Liver (tissue), 9 donors: ENCODE measurements around the gene UNC5A. TPM values are rescaled to one million over a fixed set of nuclear protein-coding genes. Genes with fewer than 3 reads are reported as not detected.
A peak's percentile ranks its signal among the peaks of the same experiment; 100 is the strongest.

Experiments
- DNase-seq: peaks from one replicate; pipeline ENCODE4 v3.0.0-alpha.2; 2017; ENCODE audit warnings: low spot score
- H3K27ac ChIP-seq, 2 donors: one replicate each; pipeline ENCODE4 v1.7.0; 2013; ENCODE audit warnings: inconsistent platforms in 2 of 2, low read length in 2 of 2, control low read depth in 1 of 2, low read depth in 1 of 2, mild to moderate bottlenecking in 1 of 2
- H3K27me3 ChIP-seq, 4 donors: one replicate each; pipeline versions ENCODE4 v1.6.1 to v1.7.0; 2013; ENCODE audit warnings: low read length in 3 of 4, inconsistent platforms in 1 of 4, mild to moderate bottlenecking in 1 of 4, moderate library complexity in 1 of 4; ENCODE audit not compliant: control insufficient read depth in 4 of 4, insufficient read depth in 4 of 4
- H3K36me3 ChIP-seq, 4 donors: one replicate each; pipeline versions ENCODE4 v1.6.1 to v1.7.0; 2013; ENCODE audit warnings: low read length in 3 of 4, mild to moderate bottlenecking in 3 of 4, low read depth in 1 of 4, moderate library complexity in 1 of 4; ENCODE audit not compliant: control insufficient read depth in 4 of 4, insufficient read depth in 3 of 4
- H3K4me1 ChIP-seq, 4 donors: one replicate each; pipeline versions ENCODE4 v1.6.1 to v1.7.0; 2013; ENCODE audit warnings: low read length in 3 of 4, mild to moderate bottlenecking in 3 of 4, moderate library complexity in 1 of 4; ENCODE audit not compliant: control insufficient read depth in 4 of 4, insufficient read depth in 4 of 4
- H3K4me3 ChIP-seq, 3 donors: one replicate each; pipeline versions ENCODE4 v1.6.1 to v1.7.0; 2013; ENCODE audit warnings: low read length in 3 of 3, control low read depth in 1 of 3, low read depth in 1 of 3, mild to moderate bottlenecking in 1 of 3
- H3K9ac ChIP-seq, 2 donors: one replicate each; pipeline ENCODE4 v1.7.0; 2013; ENCODE audit warnings: low read length in 2 of 2, mild to moderate bottlenecking in 2 of 2, moderate library complexity in 2 of 2, control low read depth in 1 of 2, low read depth in 1 of 2
- H3K9me3 ChIP-seq, 4 donors: one replicate each; pipeline versions ENCODE4 v1.6.1 to v1.7.0; 2013; ENCODE audit warnings: low read length in 3 of 4; ENCODE audit not compliant: control insufficient read depth in 4 of 4
- EGR1 ChIP-seq, 2 donors: IDR thresholded peaks; 2 replicates each; pipeline ENCODE4 v1.6.1; 2016 to 2018; ENCODE audit warnings: antibody characterized with exemption in 2 of 2, low read depth in 2 of 2
- FOXA1 ChIP-seq: IDR thresholded peaks from 2 replicates; pipeline ENCODE4 v1.6.1; 2016; ENCODE audit warnings: antibody characterized with exemption
- FOXA2 ChIP-seq: IDR thresholded peaks from 2 replicates; pipeline ENCODE4 v1.6.1; 2016; ENCODE audit warnings: antibody characterized with exemption
- GABPA ChIP-seq, 2 donors: IDR thresholded peaks in 1 of 2; conservative IDR thresholded peaks in 1 of 2; 2 replicates each; pipeline ENCODE4 v1.6.1; 2016; ENCODE audit warnings: antibody characterized with exemption in 2 of 2, mild to moderate bottlenecking in 1 of 2, moderate library complexity in 1 of 2
- HNF4A ChIP-seq, 2 donors: conservative IDR thresholded peaks; 2 replicates each; pipeline ENCODE4 v1.6.1; 2016; ENCODE audit warnings: antibody characterized with exemption in 2 of 2, mild to moderate bottlenecking in 2 of 2
- HNF4G ChIP-seq: IDR thresholded peaks from 2 replicates; pipeline ENCODE4 v1.6.1; 2016; ENCODE audit warnings: antibody characterized with exemption
- JUND ChIP-seq, 2 donors: IDR thresholded peaks; 2 replicates each; pipeline ENCODE4 v1.6.1; 2016; ENCODE audit warnings: antibody characterized with exemption in 2 of 2
- MAX ChIP-seq: IDR thresholded peaks from 2 replicates; pipeline ENCODE4 v1.6.1; 2016; ENCODE audit warnings: antibody characterized with exemption
- NR2F2 ChIP-seq: IDR thresholded peaks from 2 replicates; pipeline ENCODE4 v1.6.1; 2016; ENCODE audit warnings: antibody characterized with exemption
- RAD21 ChIP-seq, 2 donors: IDR thresholded peaks; 2 replicates each; pipeline ENCODE4 v1.6.1; 2016; ENCODE audit warnings: antibody characterized with exemption in 2 of 2, mild to moderate bottlenecking in 2 of 2
- REST ChIP-seq: IDR thresholded peaks from 2 replicates; pipeline ENCODE4 v1.6.1; 2016; ENCODE audit warnings: antibody characterized with exemption, mild to moderate bottlenecking
- RXRA ChIP-seq, 2 donors: IDR thresholded peaks; 2 replicates each; pipeline ENCODE4 v1.6.1; 2017 to 2018; ENCODE audit warnings: antibody characterized with exemption in 2 of 2, mild to moderate bottlenecking in 1 of 2
- TAF1 ChIP-seq: conservative IDR thresholded peaks from 2 replicates; pipeline ENCODE4 v1.6.1; 2016; ENCODE audit warnings: antibody characterized with exemption, mild to moderate bottlenecking
- WGBS: extraction: QIAGEN DNeasy Blood & Tissue Kit; methylation state at CpG from one replicate; pipeline ENCODE4 v1.1.7; 2013; 5-methylcytosine and 5-hydroxymethylcytosine counted together
- polyA plus RNA-seq, 2 donors: library from polyadenylated mRNA; stranded (reverse) in 1 of 2; unstranded in 1 of 2; fragments of 200-250 nt in 1 of 2; fragments of >200 nt in 1 of 2; fragmentation: Nextera tagmentation in 1 of 2; extraction: Ambion mirVana in 1 of 2; gene quantifications; one replicate each; pipeline versions ENCODE4 v1.2.1 to v1.2.3, GENCODE V29; 2013 to 2015
- total RNA-seq, 2 donors: library from RNA; depleted of rRNA; stranded (reverse); fragments of >200 nt; gene quantifications; one replicate each; pipeline ENCODE4 v1.2.3, GENCODE V29; 2014
- TF ChIP-seq, protein P1 (sequence below): IDR thresholded peaks from 2 replicates; pipeline ENCODE4 v1.6.1; 2016; ENCODE audit warnings: antibody characterized with exemption
- donor health status: healthy.
- donor health status: healthy.
- donor health status: healthy.
- donor health status: healthy.
- donor health status: healthy.

Gene UNC5A
- total and polyA plus RNA-seq, 4 donors = under 0.01 to 0.07 (median 0.03) TPM; not detected in 1

DNA sequence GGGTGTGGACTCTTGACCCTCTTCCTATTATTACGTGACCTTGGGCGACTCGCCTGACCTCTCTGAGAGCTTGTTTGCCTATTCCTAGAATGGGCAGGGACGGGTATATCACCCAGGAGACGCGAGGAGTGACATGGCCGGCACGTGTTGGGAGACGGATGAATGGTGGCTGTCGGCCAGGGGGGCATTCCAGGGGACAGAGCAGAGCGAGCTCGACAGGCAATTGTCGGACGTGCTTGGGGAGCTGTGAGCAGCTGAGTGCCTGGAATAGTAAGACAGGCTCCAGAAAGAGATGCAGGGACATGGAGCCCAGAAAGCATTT is 29.3 kb upstream of the UNC5A start:
- no peak overlapping the region for H3K9ac ChIP-seq
- no peak overlapping the region for H3K27ac ChIP-seq
- no peaks in the 10 kb centered on the region for H3K4me1 ChIP-seq
- H3K4me3 ChIP-seq = no peak overlapping the region
- 20% methylated on average over 14 of the region's 14 CpGs for WGBS
- no peak for DNase-seq
- no peaks in the 10 kb centered on the region for H3K36me3 ChIP-seq
- TF ChIP-seq RXRA (IDR thresholded peaks at IDR 0.05) (no peak), NR2F2 (peak; percentile 39), FOXA1 (no peak), JUND (IDR thresholded peaks at IDR 0.05) (no peak), HNF4A (conservative IDR thresholded peaks at IDR 0.05) (no peak), MAX (no peak), TAF1 (no peak), RAD21 (IDR thresholded peaks at IDR 0.05) (no peak)
- H3K27me3 ChIP-seq = no peaks in the 10 kb centered on the region
- H3K9me3 ChIP-seq = no peaks in the 10 kb centered on the region

GRCh38 chr5:176781638-176782570 is 28.5 kb upstream of the UNC5A start:
- no peak for DNase-seq
- TF ChIP-seq, protein P1, sequence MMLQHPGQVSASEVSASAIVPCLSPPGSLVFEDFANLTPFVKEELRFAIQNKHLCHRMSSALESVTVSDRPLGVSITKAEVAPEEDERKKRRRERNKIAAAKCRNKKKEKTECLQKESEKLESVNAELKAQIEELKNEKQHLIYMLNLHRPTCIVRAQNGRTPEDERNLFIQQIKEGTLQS = no peak
- no peak for TF ChIP-seq FOXA1
- TF ChIP-seq HNF4A (conservative IDR thresholded peaks at IDR 0.05) = no peak
- no peak for TF ChIP-seq GABPA (IDR thresholded peaks at IDR 0.05 in 1 of 2, conservative IDR thresholded peaks at IDR 0.05 in 1 of 2)
- no peak for TF ChIP-seq REST
- TF ChIP-seq TAF1 = no peak
- no peak for TF ChIP-seq NR2F2
- TF ChIP-seq FOXA2 = no peak
- TF ChIP-seq HNF4G = no peak
- TF ChIP-seq MAX = no peak
- TF ChIP-seq EGR1 (IDR thresholded peaks at IDR 0.05; ENCODE audit: low read depth in 2 of 2) = no peak
- WGBS = 83% methylated on average over 17 of the region's 17 CpGs

More at GRCh38 chr5:176781638-176782570, 28.5 kb upstream of the UNC5A start:
- peaks cover 0 to 3% (median 0%) of the 10 kb centered on the region in 4 donors for H3K27me3 ChIP-seq
- no peak overlapping the region for H3K27ac ChIP-seq
- H3K9me3 ChIP-seq = no peaks in the 10 kb centered on the region
- no peak overlapping the region for H3K9ac ChIP-seq
- no peaks in the 10 kb centered on the region for H3K4me1 ChIP-seq
- H3K4me3 ChIP-seq = no peak overlapping the region
- no peaks in the 10 kb centered on the region for H3K36me3 ChIP-seq
